ENCODE results near the gene TTC7B. TPM values are rescaled to one million over a fixed set of nuclear protein-coding genes. Genes with fewer than 3 reads are reported as not detected.

Gene TTC7B
- total and polyA plus RNA-seq, 2 of the 13 experiments (the other 11 are each of a cell fraction or from before 2014, with no cell fraction given): 1.3 to 3.2 TPM

GRCh38 chr14:90616313-90616712 is 199.9 kb downstream of the TTC7B start (continued):
- TF ChIP-seq ZNF609 (CRISPR knock-in tag; IDR thresholded peaks at IDR 0.05; ENCODE audit: borderline replicate concordance) (no peak), GPN1 (CRISPR knock-in tag; IDR thresholded peaks at IDR 0.05; ENCODE audit: borderline replicate concordance) (no peak), SALL1 (CRISPR knock-in tag; IDR thresholded peaks at IDR 0.05) (no peak), MTERF4 (CRISPR knock-in tag; IDR thresholded peaks at IDR 0.05) (no peak), XRCC5 (optimal IDR thresholded peaks at IDR 0.05; ENCODE audit: low read length) (no peak), CHCHD3 (CRISPR knock-in tag; IDR thresholded peaks at IDR 0.05) (no peak), NONO (IDR thresholded peaks at IDR 0.05) (no peak), NONO (CRISPR knock-in tag; conservative IDR thresholded peaks at IDR 0.05) (no peak), BCL6 (CRISPR knock-in tag; IDR thresholded peaks at IDR 0.05) (no peak), NFE2L2 (IDR thresholded peaks at IDR 0.05; ENCODE audit: low read length) (no peak)
- TF ChIP-seq, protein P1, sequence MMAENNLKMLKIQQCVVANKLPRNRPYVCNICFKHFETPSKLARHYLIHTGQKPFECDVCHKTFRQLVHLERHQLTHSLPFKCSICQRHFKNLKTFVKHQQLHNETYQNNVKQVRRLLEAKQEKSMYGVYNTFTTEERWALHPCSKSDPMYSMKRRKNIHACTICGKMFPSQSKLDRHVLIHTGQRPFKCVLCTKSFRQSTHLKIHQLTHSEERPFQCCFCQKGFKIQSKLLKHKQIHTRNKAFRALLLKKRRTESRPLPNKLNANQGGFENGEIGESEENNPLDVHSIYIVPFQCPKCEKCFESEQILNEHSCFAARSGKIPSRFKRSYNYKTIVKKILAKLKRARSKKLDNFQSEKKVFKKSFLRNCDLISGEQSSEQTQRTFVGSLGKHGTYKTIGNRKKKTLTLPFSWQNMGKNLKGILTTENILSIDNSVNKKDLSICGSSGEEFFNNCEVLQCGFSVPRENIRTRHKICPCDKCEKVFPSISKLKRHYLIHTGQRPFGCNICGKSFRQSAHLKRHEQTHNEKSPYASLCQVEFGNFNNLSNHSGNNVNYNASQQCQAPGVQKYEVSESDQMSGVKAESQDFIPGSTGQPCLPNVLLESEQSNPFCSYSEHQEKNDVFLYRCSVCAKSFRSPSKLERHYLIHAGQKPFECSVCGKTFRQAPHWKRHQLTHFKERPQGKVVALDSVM (CRISPR knock-in tag; IDR thresholded peaks at IDR 0.05): no peak
- TF ChIP-seq, protein P2, sequence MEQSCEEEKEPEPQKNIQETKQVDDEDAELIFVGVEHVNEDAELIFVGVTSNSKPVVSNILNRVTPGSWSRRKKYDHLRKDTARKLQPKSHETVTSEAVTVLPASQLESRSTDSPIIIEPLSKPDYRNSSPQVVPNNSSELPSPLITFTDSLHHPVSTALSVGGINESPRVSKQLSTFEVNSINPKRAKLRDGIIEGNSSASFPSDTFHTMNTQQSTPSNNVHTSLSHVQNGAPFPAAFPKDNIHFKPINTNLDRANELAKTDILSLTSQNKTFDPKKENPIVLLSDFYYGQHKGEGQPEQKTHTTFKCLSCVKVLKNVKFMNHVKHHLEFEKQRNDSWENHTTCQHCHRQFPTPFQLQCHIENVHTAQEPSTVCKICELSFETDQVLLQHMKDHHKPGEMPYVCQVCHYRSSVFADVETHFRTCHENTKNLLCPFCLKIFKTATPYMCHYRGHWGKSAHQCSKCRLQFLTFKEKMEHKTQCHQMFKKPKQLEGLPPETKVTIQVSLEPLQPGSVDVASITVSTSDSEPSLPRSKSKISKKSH (CRISPR knock-in tag; IDR thresholded peaks at IDR 0.05; ENCODE audit: borderline replicate concordance): no peak
